HEK293 (cell line): ENCODE data around the gene C20orf173.
"Not testable (repeated sequence)": the region's sequence is repeated elsewhere in the genome, so short reads cannot be mapped to it uniquely, and the experiment has no call there.

Experiments
- CTCF ChIA-PET: fragments of 350-600 bp; formaldehyde crosslinking; extraction: SDS; loops from one replicate; lab custom pipeline; 2021; ENCODE audit warnings: antibody characterized with exemption; lab: Yijun Ruan, JAX
- POLR2A ChIA-PET: fragments of 300-600 bp; formaldehyde crosslinking; extraction: SDS; loops from one replicate; lab custom pipeline; 2020; ENCODE audit warnings: antibody characterized with exemption, inconsistent platforms; lab: Yijun Ruan, JAX
- H3K27ac ChIP-seq: fragments of 200-500 bp; sonication (Bioruptor generic); 2 replicates; pipeline ENCODE4 v1.5.1; 2014; ENCODE audit warnings: low read depth, low read length, control low read depth, inconsistent platforms; ENCODE audit errors: extremely low read depth
- H3K36me3 ChIP-seq, 2 experiments: fragments of 200-500 bp in 1 of 2; sonication (Bioruptor generic) in 1 of 2; 1 replicate in 1 of 2; 2 replicates in 1 of 2; pipeline ENCODE4 v1.5.1; 2014 to 2017; ENCODE audit warnings: inconsistent platforms in 2 of 2, low read length in 2 of 2; ENCODE audit not compliant: control insufficient read depth in 2 of 2, insufficient read depth in 1 of 2
- H3K4me1 ChIP-seq: fragments of 200-500 bp; sonication (Bioruptor generic); 2 replicates; pipeline ENCODE4 v1.5.1; 2014; ENCODE audit warnings: mild to moderate bottlenecking, low read length, inconsistent platforms; ENCODE audit not compliant: control insufficient read depth, insufficient read depth
- H3K4me3 ChIP-seq: 2 replicates; pipeline ENCODE4 v1.5.1; 2011; ENCODE audit warnings: low read depth, mild to moderate bottlenecking, control low read depth, low read length, moderate library complexity
- H3K9me3 ChIP-seq: fragments of 200-500 bp; sonication (Bioruptor generic); 2 replicates; pipeline ENCODE4 v1.5.1; 2014; ENCODE audit warnings: low read depth, low read length, inconsistent platforms; ENCODE audit not compliant: control insufficient read depth, insufficient read depth
- EGR2 ChIP-seq: fragments of 450-650 bp; formaldehyde crosslinking; IDR thresholded peaks from 2 replicates; pipeline ENCODE4 v1.5.1; 2016; ENCODE audit warnings: low read depth, missing biosample characterization, missing genetic modification characterization
- GLIS1 ChIP-seq: fragments of 450-650 bp; formaldehyde crosslinking; IDR thresholded peaks from 2 replicates; pipeline ENCODE4 v1.5.1; 2016; ENCODE audit warnings: missing biosample characterization, missing genetic modification characterization
- KLF1 ChIP-seq: fragments of 450-650 bp; formaldehyde crosslinking; IDR thresholded peaks from 2 replicates; pipeline ENCODE4 v1.5.1; 2016; ENCODE audit warnings: missing biosample characterization, missing genetic modification characterization
- PRDM1 ChIP-seq: fragments of 450-650 bp; formaldehyde crosslinking; IDR thresholded peaks from 2 replicates; pipeline ENCODE4; 2016; ENCODE audit warnings: missing biosample characterization, missing genetic modification characterization
- RBAK ChIP-seq: fragments of 450-650 bp; formaldehyde crosslinking; IDR thresholded peaks from 2 replicates; pipeline ENCODE4 v1.5.1; 2016; ENCODE audit warnings: missing biosample characterization, missing genetic modification characterization
- REPIN1 ChIP-seq: fragments of 450-650 bp; formaldehyde crosslinking; IDR thresholded peaks from 2 replicates; pipeline ENCODE4 v1.5.1; 2017; ENCODE audit warnings: missing biosample characterization, missing genetic modification characterization, low read depth
- ZBTB8A ChIP-seq: fragments of 450-650 bp; formaldehyde crosslinking; IDR thresholded peaks from 2 replicates; pipeline ENCODE4 v1.5.1; 2016; ENCODE audit warnings: missing biosample characterization, missing genetic modification characterization
- ZIC2 ChIP-seq: fragments of 450-650 bp; formaldehyde crosslinking; IDR thresholded peaks from 2 replicates; pipeline ENCODE4 v1.5.1; 2016; ENCODE audit warnings: missing biosample characterization, missing genetic modification characterization
- ZNF112 ChIP-seq: fragments of 450-650 bp; formaldehyde crosslinking; IDR thresholded peaks from 2 replicates; pipeline ENCODE4 v1.5.0; 2017; ENCODE audit warnings: missing biosample characterization, missing genetic modification characterization
- ZNF501 ChIP-seq: fragments of 450-650 bp; formaldehyde crosslinking; IDR thresholded peaks from 2 replicates; pipeline ENCODE4 v1.5.1; 2016; ENCODE audit warnings: missing biosample characterization, missing genetic modification characterization
- ZNF549 ChIP-seq: fragments of 450-650 bp; IDR thresholded peaks from 2 replicates; pipeline ENCODE4 v1.5.1; 2018; ENCODE audit warnings: missing biosample characterization, missing genetic modification characterization, mild to moderate bottlenecking, inconsistent platforms, moderate library complexity
- ZNF664 ChIP-seq: fragments of 450-650 bp; formaldehyde crosslinking; IDR thresholded peaks from 2 replicates; pipeline ENCODE4 v1.5.1; 2016; ENCODE audit warnings: missing biosample characterization, missing genetic modification characterization
- ZNF791 ChIP-seq: fragments of 450-650 bp; formaldehyde crosslinking; IDR thresholded peaks from 2 replicates; pipeline ENCODE4 v1.5.1; 2016; ENCODE audit warnings: missing biosample characterization, missing genetic modification characterization
- TF ChIP-seq, protein P1 (sequence below): fragments of 450-650 bp; formaldehyde crosslinking; IDR thresholded peaks from 2 replicates; pipeline ENCODE4 v1.5.1; 2016; ENCODE audit warnings: missing biosample characterization, missing genetic modification characterization
- TF ChIP-seq, protein P2 (sequence below): fragments of 450-650 bp; formaldehyde crosslinking; IDR thresholded peaks from 2 replicates; pipeline ENCODE4 v1.5.1; 2016; ENCODE audit warnings: missing biosample characterization, missing genetic modification characterization

The C20orf173 gene

DNA sequence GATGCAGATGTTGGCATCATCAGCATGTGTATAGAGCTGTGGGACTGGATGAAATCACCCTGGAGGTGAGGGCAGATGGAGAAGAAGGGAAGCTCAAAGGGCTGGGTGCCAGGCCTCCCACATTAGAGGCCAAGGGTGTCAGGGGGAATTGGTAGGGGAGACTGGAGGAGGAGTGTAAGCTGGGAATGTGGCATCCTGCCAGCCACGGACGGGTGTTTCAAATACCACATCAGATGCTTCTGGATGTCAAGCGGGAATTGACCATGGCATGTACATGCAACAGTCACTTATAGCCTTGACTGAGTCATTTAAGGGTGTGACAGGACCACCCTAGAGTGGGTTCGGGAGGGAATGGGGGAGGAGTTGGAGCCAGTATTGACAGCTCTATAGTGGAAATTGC is 22.1 kb upstream of the C20orf173 start:
- H3K36me3 ChIP-seq: peaks cover 7 to 96% of the 10 kb centered on the region in 2 experiments; a peak in 2 of 3 replicates
- POLR2A ChIA-PET: interaction anchor here (1.3 kb wide), 1 partner anchor 9 kb away, joined by 3 read pairs; no protein-coding TSS in a partner anchor
- TF ChIP-seq, protein P1, sequence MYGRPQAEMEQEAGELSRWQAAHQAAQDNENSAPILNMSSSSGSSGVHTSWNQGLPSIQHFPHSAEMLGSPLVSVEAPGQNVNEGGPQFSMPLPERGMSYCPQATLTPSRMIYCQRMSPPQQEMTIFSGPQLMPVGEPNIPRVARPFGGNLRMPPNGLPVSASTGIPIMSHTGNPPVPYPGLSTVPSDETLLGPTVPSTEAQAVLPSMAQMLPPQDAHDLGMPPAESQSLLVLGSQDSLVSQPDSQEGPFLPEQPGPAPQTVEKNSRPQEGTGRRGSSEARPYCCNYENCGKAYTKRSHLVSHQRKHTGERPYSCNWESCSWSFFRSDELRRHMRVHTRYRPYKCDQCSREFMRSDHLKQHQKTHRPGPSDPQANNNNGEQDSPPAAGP (tag by site-specific recombination): peak; percentile 97
- no peak for TF ChIP-seq RBAK (tag by site-specific recombination)
- peak; percentile 51 for TF ChIP-seq EGR2 (tag by site-specific recombination)
- TF ChIP-seq KLF1: peak; percentile 47; the same call in 1 of the 2 replicates
- CTCF ChIA-PET: interaction anchor here (1.1 kb wide), 1 partner anchor 69 kb away, joined by 4 read pairs; no protein-coding TSS in a partner anchor
- H3K4me3 ChIP-seq: no peak overlapping the region
- H3K4me1 ChIP-seq: no peaks in the 10 kb centered on the region
- H3K9me3 ChIP-seq: no peaks in the 10 kb centered on the region
- H3K27ac ChIP-seq: no peak overlapping the region

DNA sequence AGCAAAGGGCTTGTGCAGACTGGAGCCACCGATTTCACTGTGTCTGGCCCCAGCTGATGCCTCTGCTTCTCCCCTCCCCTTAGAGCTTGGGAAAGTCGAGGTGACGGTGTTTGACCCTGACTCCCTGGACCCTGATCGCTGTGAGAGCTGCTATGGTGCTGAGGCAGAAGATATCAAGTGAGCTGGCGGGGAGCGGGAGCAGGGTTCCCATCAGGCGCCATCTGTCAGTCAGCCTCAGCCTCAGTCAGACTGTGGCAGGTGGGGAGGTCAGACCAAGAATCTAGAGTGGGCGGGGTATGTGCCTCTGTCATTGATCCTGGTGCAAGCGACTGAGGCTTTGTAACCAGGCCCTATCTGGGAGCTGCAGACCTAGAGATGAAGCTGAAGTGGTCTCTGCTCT is 17.9 kb upstream of the C20orf173 start:
- H3K36me3 ChIP-seq: peaks cover 7 to 88% of the 10 kb centered on the region in 2 experiments; a peak in 2 of 3 replicates

DNA sequence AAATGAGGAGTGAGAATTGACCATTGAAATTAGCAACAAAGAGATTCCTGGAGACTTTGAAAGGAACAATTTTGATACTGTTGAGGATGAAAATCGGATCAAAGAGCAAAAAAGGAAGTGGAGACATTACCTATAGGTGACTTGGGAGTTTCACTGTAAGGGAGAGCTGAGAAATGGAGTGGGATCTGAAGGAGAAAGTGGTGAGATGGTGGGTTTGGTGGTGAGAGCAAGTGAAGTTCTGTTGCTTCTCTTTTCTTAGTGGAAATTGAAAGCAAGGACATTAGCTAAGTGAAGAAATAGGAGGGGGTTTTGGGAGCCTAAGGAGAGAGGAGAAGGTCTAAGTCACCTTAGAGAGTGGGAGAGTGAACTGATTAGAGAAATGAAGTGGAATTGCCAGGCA is 16.7 kb upstream of the C20orf173 start:
- Histone ChIP-seq H3K9me3 (no peaks in the 10 kb centered on the region), H3K27ac (no peak overlapping the region), H3K4me1 (peaks cover 4% of the 10 kb centered on the region; the same call in 1 of the 2 replicates), H3K36me3 (peaks cover 5 to 76% of the 10 kb centered on the region in 2 experiments; a peak in 2 of 3 replicates), H3K4me3 (no peak overlapping the region)
- ChIA-PET POLR2A (no interaction called here), CTCF (interaction anchor here (1.1 kb wide), 1 partner anchor 72 kb away, joined by 3 read pairs; no protein-coding TSS in a partner anchor)
- TF ChIP-seq PRDM1 (peak; percentile 99), ZNF549 (tag by site-specific recombination) (no peak)

More for the DNA sequence above, 17.9 kb upstream of the C20orf173 start:
- no peak overlapping the region for H3K4me3 ChIP-seq
- no peaks in the 10 kb centered on the region for H3K4me1 ChIP-seq
- no peak overlapping the region for H3K27ac ChIP-seq
- ChIA-PET CTCF (interaction anchor here (0.7 kb wide), 1 partner anchor 18 kb away, joined by 3 read pairs; no protein-coding TSS in a partner anchor), POLR2A (no interaction called here)
- no peaks in the 10 kb centered on the region for H3K9me3 ChIP-seq
- TF ChIP-seq ZNF664 (tag by site-specific recombination): no peak
- TF ChIP-seq, protein P2, sequence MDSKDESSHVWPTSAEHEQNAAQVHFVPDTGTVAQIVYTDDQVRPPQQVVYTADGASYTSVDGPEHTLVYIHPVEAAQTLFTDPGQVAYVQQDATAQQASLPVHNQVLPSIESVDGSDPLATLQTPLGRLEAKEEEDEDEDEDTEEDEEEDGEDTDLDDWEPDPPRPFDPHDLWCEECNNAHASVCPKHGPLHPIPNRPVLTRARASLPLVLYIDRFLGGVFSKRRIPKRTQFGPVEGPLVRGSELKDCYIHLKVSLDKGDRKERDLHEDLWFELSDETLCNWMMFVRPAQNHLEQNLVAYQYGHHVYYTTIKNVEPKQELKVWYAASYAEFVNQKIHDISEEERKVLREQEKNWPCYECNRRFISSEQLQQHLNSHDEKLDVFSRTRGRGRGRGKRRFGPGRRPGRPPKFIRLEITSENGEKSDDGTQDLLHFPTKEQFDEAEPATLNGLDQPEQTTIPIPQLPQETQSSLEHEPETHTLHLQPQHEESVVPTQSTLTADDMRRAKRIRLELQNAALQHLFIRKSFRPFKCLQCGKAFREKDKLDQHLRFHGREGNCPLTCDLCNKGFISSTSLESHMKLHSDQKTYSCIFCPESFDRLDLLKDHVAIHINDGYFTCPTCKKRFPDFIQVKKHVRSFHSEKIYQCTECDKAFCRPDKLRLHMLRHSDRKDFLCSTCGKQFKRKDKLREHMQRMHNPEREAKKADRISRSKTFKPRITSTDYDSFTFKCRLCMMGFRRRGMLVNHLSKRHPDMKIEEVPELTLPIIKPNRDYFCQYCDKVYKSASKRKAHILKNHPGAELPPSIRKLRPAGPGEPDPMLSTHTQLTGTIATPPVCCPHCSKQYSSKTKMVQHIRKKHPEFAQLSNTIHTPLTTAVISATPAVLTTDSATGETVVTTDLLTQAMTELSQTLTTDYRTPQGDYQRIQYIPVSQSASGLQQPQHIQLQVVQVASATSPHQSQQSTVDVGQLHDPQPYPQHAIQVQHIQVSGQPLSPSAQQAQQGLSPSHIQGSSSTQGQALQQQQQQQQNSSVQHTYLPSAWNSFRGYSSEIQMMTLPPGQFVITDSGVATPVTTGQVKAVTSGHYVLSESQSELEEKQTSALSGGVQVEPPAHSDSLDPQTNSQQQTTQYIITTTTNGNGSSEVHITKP (tag by site-specific recombination): 0 out of 2 replicates have a peak, but pooled peaks have one; percentile 24
- TF ChIP-seq ZNF791 (tag by site-specific recombination): no peak
- no peak for TF ChIP-seq ZNF501
- TF ChIP-seq REPIN1 (tag by site-specific recombination): no peak
- no peak for TF ChIP-seq ZNF112 (tag by site-specific recombination)

DNA sequence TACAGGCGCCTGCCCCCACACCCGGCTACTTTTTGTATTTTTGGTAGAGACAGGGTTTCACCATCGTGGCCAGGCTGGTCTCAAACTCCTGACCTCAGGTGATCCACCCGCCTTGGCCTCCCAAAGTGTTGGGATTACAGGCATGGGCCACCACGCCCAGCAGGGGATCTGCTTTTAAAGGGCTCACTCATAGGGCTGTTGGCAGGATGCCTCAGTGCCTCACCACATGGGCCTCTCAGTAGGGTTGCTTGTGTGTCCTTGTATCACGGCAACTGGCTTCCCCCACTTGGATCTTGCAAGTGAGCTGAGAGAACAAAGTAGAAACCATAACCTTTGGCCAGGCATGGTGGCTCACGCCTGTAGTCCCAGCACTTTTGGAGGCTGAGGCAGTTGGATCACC is 15.5 kb upstream of the C20orf173 start:
- H3K4me1 ChIP-seq, CTCF ChIA-PET, H3K4me3 ChIP-seq: not testable (repeated sequence)
- POLR2A ChIA-PET: interaction anchor here (1.0 kb wide), 1 partner anchor 226 kb away, joined by 3 read pairs; no protein-coding TSS in a partner anchor
- peaks cover 4 to 67% of the 10 kb centered on the region in 2 experiments; a peak in 2 of 3 replicates for H3K36me3 ChIP-seq
- TF ChIP-seq ZIC2 (tag by site-specific recombination): peak; percentile 97
- TF ChIP-seq GLIS1 (tag by site-specific recombination): peak; percentile 96
- 0 out of 2 replicates have a peak, but pooled peaks have one; percentile 28 for TF ChIP-seq ZBTB8A (tag by site-specific recombination)
- TF ChIP-seq, all 188 proteins: peak for 3; not testable (repeated sequence) for 185
- not testable (repeated sequence) for H3K27ac ChIP-seq, H3K9me3 ChIP-seq
